Astrocyte (in vitro differentiated cells and primary cell): ENCODE data around the gene HIRA. TPM values are rescaled to one million over a fixed set of nuclear protein-coding genes. Genes with fewer than 3 reads are reported as not detected.

Experiments
- DNase-seq: peaks from one replicate; pipeline ENCODE4 v3.0.0-alpha.2; 2010; ENCODE audit warnings: low read depth
- FAIRE-seq: peaks from 2 replicates; lab custom pipeline; 2011; peaks lifted over from hg19 to GRCh38; lab: Jason Lieb, UNC
- H2AFZ ChIP-seq: 2 replicates; pipeline ENCODE4 v1.6.0; 2012; ENCODE audit warnings: low read depth, low read length, inconsistent platforms
- H3K27ac ChIP-seq: 2 replicates; pipeline ENCODE4 v1.5.1; 2011; ENCODE audit warnings: low read depth, low read length, inconsistent platforms
- H3K27me3 ChIP-seq: 2 replicates; pipeline ENCODE4 v1.6.0; 2011; ENCODE audit warnings: low read length, inconsistent platforms; ENCODE audit not compliant: insufficient read depth
- H3K36me3 ChIP-seq: 2 replicates; pipeline ENCODE4 v1.5.1; 2011; ENCODE audit warnings: low read length, inconsistent platforms; ENCODE audit not compliant: insufficient read depth
- H3K4me1 ChIP-seq: 2 replicates; pipeline ENCODE4 v1.5.1; 2011; ENCODE audit warnings: low read length, inconsistent platforms; ENCODE audit not compliant: insufficient read depth
- H3K4me2 ChIP-seq: 2 replicates; pipeline ENCODE4 v1.6.0; 2012; ENCODE audit warnings: low read length, inconsistent platforms
- H3K4me3 ChIP-seq: 2 replicates; pipeline ENCODE4 v1.5.1; 2011; ENCODE audit warnings: low read depth, mild to moderate bottlenecking, low read length, inconsistent platforms; ENCODE audit not compliant: insufficient read depth
- H3K79me2 ChIP-seq: 2 replicates; pipeline ENCODE4 v1.6.0; 2012; ENCODE audit warnings: mild to moderate bottlenecking, low read length, inconsistent platforms; ENCODE audit not compliant: insufficient read depth
- H3K9ac ChIP-seq: 2 replicates; pipeline ENCODE4 v1.6.0; 2012; ENCODE audit warnings: mild to moderate bottlenecking, low read length, inconsistent platforms
- H3K9me3 ChIP-seq: 2 replicates; pipeline ENCODE4 v1.5.1; 2012; ENCODE audit warnings: low read depth, mild to moderate bottlenecking, low read length, inconsistent platforms; ENCODE audit not compliant: insufficient read depth
- H4K20me1 ChIP-seq: 2 replicates; pipeline ENCODE4 v1.6.0; 2012; ENCODE audit warnings: low read length, inconsistent platforms; ENCODE audit not compliant: insufficient read depth
- H3K27ac Mint-ChIP-seq: one replicate; pipeline ENCODE4 v1.8.0; 2021; ENCODE audit warnings: mild to moderate bottlenecking, mixed read lengths; ENCODE audit not compliant: unreplicated experiment
- H3K27me3 Mint-ChIP-seq: one replicate; pipeline ENCODE4 v1.8.0; 2021; ENCODE audit warnings: low read depth, mixed read lengths; ENCODE audit not compliant: unreplicated experiment
- H3K36me3 Mint-ChIP-seq: one replicate; pipeline ENCODE4 v1.8.0; 2021; ENCODE audit warnings: low read depth, mixed read lengths; ENCODE audit not compliant: unreplicated experiment
- H3K4me1 Mint-ChIP-seq: one replicate; pipeline ENCODE4 v1.8.0; 2021; ENCODE audit warnings: low read depth, mixed read lengths; ENCODE audit not compliant: unreplicated experiment
- H3K4me3 Mint-ChIP-seq: one replicate; pipeline ENCODE4 v1.8.0; 2021; ENCODE audit warnings: mild to moderate bottlenecking, moderate library complexity, mixed read lengths; ENCODE audit not compliant: unreplicated experiment
- H3K9me3 Mint-ChIP-seq: one replicate; pipeline ENCODE4 v1.8.0; 2021; ENCODE audit warnings: mild to moderate bottlenecking, mixed read lengths; ENCODE audit not compliant: unreplicated experiment
- EZH2 ChIP-seq: IDR thresholded peaks from 2 replicates; pipeline ENCODE4 v1.6.1; 2012; ENCODE audit warnings: mild to moderate bottlenecking, low read length, inconsistent platforms; ENCODE audit not compliant: insufficient read depth
- total RNA-seq: library from RNA; stranded (reverse); gene quantifications from 2 replicates; pipeline ENCODE4 v1.2.1, GENCODE V29; 2021
- TF ChIP-seq, protein P1 (sequence below): IDR thresholded peaks from 2 replicates; pipeline ENCODE4 v1.5.1; 2011; ENCODE audit warnings: low read depth, mild to moderate bottlenecking, inconsistent platforms, low read length, moderate library complexity; ENCODE audit not compliant: insufficient read depth

The HIRA gene
- total RNA-seq, 1 donor from 2014 or later, result 31.1 TPM

DNA sequence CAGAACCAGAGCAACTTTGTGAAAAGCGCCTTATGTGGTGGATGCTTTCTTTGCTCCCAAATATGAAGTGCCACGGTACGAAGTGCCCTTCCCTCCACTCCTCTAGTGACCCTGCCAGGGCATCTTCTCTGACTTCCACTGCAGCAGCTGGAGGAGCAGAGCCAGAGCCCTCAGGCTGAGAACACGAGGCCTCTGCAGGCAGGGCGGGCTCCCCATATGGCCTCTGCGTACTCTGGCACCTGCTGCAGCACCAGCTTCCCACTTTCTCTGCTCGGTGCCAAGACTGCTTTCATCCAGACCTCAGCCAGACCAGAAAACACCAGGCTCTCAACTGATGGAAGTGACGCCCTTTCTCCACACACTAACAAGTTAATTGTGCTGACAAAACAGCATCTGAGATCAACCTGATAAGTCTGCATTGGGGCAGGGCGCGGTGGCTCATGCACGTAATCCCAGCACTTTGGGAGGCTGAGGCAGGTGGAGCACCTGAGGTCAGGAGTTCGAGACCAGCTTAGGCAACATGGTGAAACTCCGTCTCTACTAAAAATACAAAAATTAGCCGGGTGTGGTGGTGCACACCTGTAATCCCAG lies 34.7 kb upstream of the HIRA start:
- H3K79me2 ChIP-seq, result peaks cover 6% of the 10 kb centered on the region
- no peaks in the 10 kb centered on the region for H3K9me3 ChIP-seq
- DNase-seq (no peak), FAIRE-seq (no peak)
- H3K4me2 ChIP-seq, result no peak overlapping the region
- H3K27me3 Mint-ChIP-seq, result no peaks in the 10 kb centered on the region
- no peak overlapping the region for H3K27ac Mint-ChIP-seq
- no peak overlapping the region for H3K4me3 ChIP-seq
- H2AFZ ChIP-seq, result no peak overlapping the region
- peaks cover 8% of the 10 kb centered on the region for H3K4me1 Mint-ChIP-seq
- H3K9ac ChIP-seq, result no peak overlapping the region
- H3K27me3 ChIP-seq, result no peaks in the 10 kb centered on the region
- H3K4me1 ChIP-seq, result peaks cover 5% of the 10 kb centered on the region
- TF ChIP-seq EZH2, result no peak
- TF ChIP-seq, protein P1, sequence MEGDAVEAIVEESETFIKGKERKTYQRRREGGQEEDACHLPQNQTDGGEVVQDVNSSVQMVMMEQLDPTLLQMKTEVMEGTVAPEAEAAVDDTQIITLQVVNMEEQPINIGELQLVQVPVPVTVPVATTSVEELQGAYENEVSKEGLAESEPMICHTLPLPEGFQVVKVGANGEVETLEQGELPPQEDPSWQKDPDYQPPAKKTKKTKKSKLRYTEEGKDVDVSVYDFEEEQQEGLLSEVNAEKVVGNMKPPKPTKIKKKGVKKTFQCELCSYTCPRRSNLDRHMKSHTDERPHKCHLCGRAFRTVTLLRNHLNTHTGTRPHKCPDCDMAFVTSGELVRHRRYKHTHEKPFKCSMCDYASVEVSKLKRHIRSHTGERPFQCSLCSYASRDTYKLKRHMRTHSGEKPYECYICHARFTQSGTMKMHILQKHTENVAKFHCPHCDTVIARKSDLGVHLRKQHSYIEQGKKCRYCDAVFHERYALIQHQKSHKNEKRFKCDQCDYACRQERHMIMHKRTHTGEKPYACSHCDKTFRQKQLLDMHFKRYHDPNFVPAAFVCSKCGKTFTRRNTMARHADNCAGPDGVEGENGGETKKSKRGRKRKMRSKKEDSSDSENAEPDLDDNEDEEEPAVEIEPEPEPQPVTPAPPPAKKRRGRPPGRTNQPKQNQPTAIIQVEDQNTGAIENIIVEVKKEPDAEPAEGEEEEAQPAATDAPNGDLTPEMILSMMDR, result no peak
- H4K20me1 ChIP-seq, result peaks cover 57% of the 10 kb centered on the region
- no peaks in the 10 kb centered on the region for H3K9me3 Mint-ChIP-seq
- H3K4me3 Mint-ChIP-seq, result no peak overlapping the region
- H3K36me3 ChIP-seq, result peaks cover 42% of the 10 kb centered on the region
- H3K27ac ChIP-seq, result no peak overlapping the region
- H3K36me3 Mint-ChIP-seq, result peaks cover 18% of the 10 kb centered on the region

DNA sequence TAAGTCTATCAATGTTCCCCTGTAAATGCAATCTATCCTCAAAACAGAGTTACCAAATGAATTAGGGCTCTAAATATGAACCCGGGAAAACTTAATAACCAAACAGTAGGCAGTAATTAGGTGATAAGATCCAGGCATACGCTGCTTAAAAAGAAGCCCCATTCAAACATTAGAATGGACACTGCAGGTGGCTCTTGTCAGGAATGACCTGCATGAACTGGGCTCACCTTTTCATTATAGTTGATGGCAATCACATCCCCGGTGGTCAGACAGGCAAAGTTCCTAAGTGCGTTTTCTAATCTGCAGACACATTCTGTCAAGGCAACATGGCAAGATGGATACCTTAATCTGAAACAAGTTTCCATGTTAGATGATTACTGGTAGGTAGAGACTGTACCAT lies 33.4 kb upstream of the HIRA start:
- Mint-ChIP-seq H3K4me3 (no peak overlapping the region), H3K36me3 (peaks cover 17% of the 10 kb centered on the region), H3K4me1 (peaks cover 8% of the 10 kb centered on the region), H3K27me3 (no peaks in the 10 kb centered on the region), H3K9me3 (no peaks in the 10 kb centered on the region), H3K27ac (no peak overlapping the region)
- Histone ChIP-seq H3K36me3 (peaks cover 39% of the 10 kb centered on the region), H3K4me3 (no peak overlapping the region), H3K4me2 (no peak overlapping the region), H3K4me1 (peaks cover 5% of the 10 kb centered on the region), H3K79me2 (peaks cover 6% of the 10 kb centered on the region), H3K27ac (no peak overlapping the region), H4K20me1 (peaks cover 52% of the 10 kb centered on the region), H2AFZ (no peak overlapping the region), H3K27me3 (no peaks in the 10 kb centered on the region), H3K9ac (no peak overlapping the region), H3K9me3 (no peaks in the 10 kb centered on the region)
- no peak for DNase-seq
- no peak for TF ChIP-seq EZH2
- TF ChIP-seq, protein P1, result no peak
- FAIRE-seq, result no peak

DNA sequence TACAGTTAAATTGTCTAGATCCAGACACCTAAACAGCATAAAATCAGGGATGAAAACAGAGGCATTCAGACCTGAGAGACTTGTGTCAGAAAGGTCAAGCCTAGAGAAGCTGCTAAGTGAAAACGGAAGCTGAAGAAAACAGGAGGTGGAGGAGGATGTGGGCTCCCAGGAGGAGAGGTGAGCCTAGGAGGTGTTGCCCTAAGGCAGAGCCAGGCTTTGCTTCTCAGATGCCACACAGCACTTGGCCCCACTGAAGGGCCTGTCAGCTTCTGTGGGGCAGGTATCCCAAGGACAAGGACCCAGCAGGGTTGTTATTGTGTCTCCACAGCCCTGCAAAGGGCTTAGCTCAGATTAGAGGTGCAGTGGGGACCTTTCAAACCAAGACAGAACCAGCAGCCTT lies 33.0 kb upstream of the HIRA start:
- peaks cover 47% of the 10 kb centered on the region for H4K20me1 ChIP-seq
- H3K36me3 ChIP-seq, result peaks cover 39% of the 10 kb centered on the region
- no peak overlapping the region for H3K9ac ChIP-seq
- no peak overlapping the region for H2AFZ ChIP-seq
- TF ChIP-seq, protein P1, result no peak
- TF ChIP-seq EZH2, result no peak
- H3K27me3 Mint-ChIP-seq, result no peaks in the 10 kb centered on the region
- H3K4me1 Mint-ChIP-seq, result peaks cover 8% of the 10 kb centered on the region
- no peak overlapping the region for H3K27ac ChIP-seq
- H3K27ac Mint-ChIP-seq, result no peak overlapping the region
- H3K9me3 Mint-ChIP-seq, result no peaks in the 10 kb centered on the region
- H3K4me3 Mint-ChIP-seq, result no peak overlapping the region
- H3K4me3 ChIP-seq, result no peak overlapping the region
- peaks cover 6% of the 10 kb centered on the region for H3K79me2 ChIP-seq
- H3K36me3 Mint-ChIP-seq, result peaks cover 15% of the 10 kb centered on the region
- H3K4me1 ChIP-seq, result peaks cover 5% of the 10 kb centered on the region
- FAIRE-seq, result no peak
- DNase-seq, result no peak
- H3K9me3 ChIP-seq, result no peaks in the 10 kb centered on the region
- H3K27me3 ChIP-seq, result no peaks in the 10 kb centered on the region
- H3K4me2 ChIP-seq, result no peak overlapping the region
